ENCODE data around the gene ZNF445.

The ZNF445 gene

GRCh38 chr3:44429459-44429858 is 48.0 kb downstream of the ZNF445 start:
- Histone ChIP-seq H3K4me1 (ENCODE audit: insufficient read depth, low read length, poor library complexity, severe bottlenecking) (no peaks in the 10 kb centered on the region), H3K9me2 (replicated peaks; ENCODE audit: low read depth, low read length) (no peaks in the 10 kb centered on the region), H3F3A (ENCODE audit: low read depth) (no peaks in the 10 kb centered on the region), H3K36me3 (ENCODE audit: insufficient read depth, low read length) (no peaks in the 10 kb centered on the region), H3K9ac (ENCODE audit: low read depth, low read length, poor library complexity, severe bottlenecking) (no peak overlapping the region), H2AFZ (ENCODE audit: low read length) (no peak overlapping the region), H3K4me2 (ENCODE audit: low read depth, low read length, poor library complexity, severe bottlenecking) (no peak overlapping the region), H3K4me3 (ENCODE audit: low read length, poor library complexity, severe bottlenecking) (no peak overlapping the region), H3K79me2 (ENCODE audit: insufficient read depth, low read length) (no peaks in the 10 kb centered on the region), H3K9me3 (ENCODE audit: insufficient read depth, low read depth, low read length) (no peaks in the 10 kb centered on the region), H3K27me3 (ENCODE audit: insufficient read depth, low read length, poor library complexity, severe bottlenecking) (no peaks in the 10 kb centered on the region), H4K20me1 (ENCODE audit: insufficient read depth, low read length, poor library complexity, severe bottlenecking) (no peaks in the 10 kb centered on the region)
- TF ChIP-seq EZH2phosphoT487 (IDR thresholded peaks at IDR 0.05; ENCODE audit: borderline replicate concordance): no peak
- TF ChIP-seq CTCF (conservative IDR thresholded peaks at IDR 0.05; ENCODE audit: low read length): no peak

GRCh38 chr3:44428910-44429309 is 48.6 kb downstream of the ZNF445 start:
- H3K4me3 ChIP-seq (ENCODE audit: low read length, poor library complexity, severe bottlenecking): no peak overlapping the region
- H3K4me1 ChIP-seq (ENCODE audit: insufficient read depth, low read length, poor library complexity, severe bottlenecking): no peaks in the 10 kb centered on the region
- no peak overlapping the region for H3K4me2 ChIP-seq (ENCODE audit: low read depth, low read length, poor library complexity, severe bottlenecking)
- H3K9ac ChIP-seq (ENCODE audit: low read depth, low read length, poor library complexity, severe bottlenecking): no peak overlapping the region
- H3K27me3 ChIP-seq (ENCODE audit: insufficient read depth, low read length, poor library complexity, severe bottlenecking): no peaks in the 10 kb centered on the region
- H4K20me1 ChIP-seq (ENCODE audit: insufficient read depth, low read length, poor library complexity, severe bottlenecking): no peaks in the 10 kb centered on the region
- no peaks in the 10 kb centered on the region for H3F3A ChIP-seq (ENCODE audit: low read depth)
- H2AFZ ChIP-seq (ENCODE audit: low read length): no peak overlapping the region
- no peaks in the 10 kb centered on the region for H3K9me2 ChIP-seq (replicated peaks; ENCODE audit: low read depth, low read length)
- TF ChIP-seq EZH2phosphoT487 (IDR thresholded peaks at IDR 0.05; ENCODE audit: borderline replicate concordance): no peak
- TF ChIP-seq CTCF (conservative IDR thresholded peaks at IDR 0.05; ENCODE audit: low read length): no peak
- H3K36me3 ChIP-seq (ENCODE audit: insufficient read depth, low read length): no peaks in the 10 kb centered on the region
- no peaks in the 10 kb centered on the region for H3K9me3 ChIP-seq (ENCODE audit: insufficient read depth, low read depth, low read length)
- H3K79me2 ChIP-seq (ENCODE audit: insufficient read depth, low read length): no peaks in the 10 kb centered on the region

GRCh38 chr3:44427683-44428082 is 49.8 kb downstream of the ZNF445 start:
- Histone ChIP-seq H3K4me2 (ENCODE audit: low read depth, low read length, poor library complexity, severe bottlenecking) (no peak overlapping the region), H2AFZ (ENCODE audit: low read length) (no peak overlapping the region), H3K9ac (ENCODE audit: low read depth, low read length, poor library complexity, severe bottlenecking) (no peak overlapping the region), H3K9me3 (ENCODE audit: insufficient read depth, low read depth, low read length) (no peaks in the 10 kb centered on the region), H3F3A (ENCODE audit: low read depth) (no peaks in the 10 kb centered on the region), H3K4me3 (ENCODE audit: low read length, poor library complexity, severe bottlenecking) (no peak overlapping the region), H4K20me1 (ENCODE audit: insufficient read depth, low read length, poor library complexity, severe bottlenecking) (no peaks in the 10 kb centered on the region), H3K36me3 (ENCODE audit: insufficient read depth, low read length) (no peaks in the 10 kb centered on the region), H3K9me2 (replicated peaks; ENCODE audit: low read depth, low read length) (no peaks in the 10 kb centered on the region), H3K4me1 (ENCODE audit: insufficient read depth, low read length, poor library complexity, severe bottlenecking) (no peaks in the 10 kb centered on the region), H3K79me2 (ENCODE audit: insufficient read depth, low read length) (no peaks in the 10 kb centered on the region), H3K27me3 (ENCODE audit: insufficient read depth, low read length, poor library complexity, severe bottlenecking) (no peaks in the 10 kb centered on the region)
- TF ChIP-seq CTCF (conservative IDR thresholded peaks at IDR 0.05; ENCODE audit: low read length) (no peak), EZH2phosphoT487 (IDR thresholded peaks at IDR 0.05; ENCODE audit: borderline replicate concordance) (no peak)
